Measurements from ENCODE around the gene CD22. TPM values are rescaled to one million over a fixed set of nuclear protein-coding genes. Genes with fewer than 3 reads are reported as not detected.
"Not testable (repeated sequence)": the region's sequence is repeated elsewhere in the genome, so short reads cannot be mapped to it uniquely, and the experiment has no call there.

The CD22 gene
- total and polyA plus RNA-seq, 2 donors (not counting 3 experiments of a cell fraction or from before 2014, with no cell fraction given) = not detected

DNA sequence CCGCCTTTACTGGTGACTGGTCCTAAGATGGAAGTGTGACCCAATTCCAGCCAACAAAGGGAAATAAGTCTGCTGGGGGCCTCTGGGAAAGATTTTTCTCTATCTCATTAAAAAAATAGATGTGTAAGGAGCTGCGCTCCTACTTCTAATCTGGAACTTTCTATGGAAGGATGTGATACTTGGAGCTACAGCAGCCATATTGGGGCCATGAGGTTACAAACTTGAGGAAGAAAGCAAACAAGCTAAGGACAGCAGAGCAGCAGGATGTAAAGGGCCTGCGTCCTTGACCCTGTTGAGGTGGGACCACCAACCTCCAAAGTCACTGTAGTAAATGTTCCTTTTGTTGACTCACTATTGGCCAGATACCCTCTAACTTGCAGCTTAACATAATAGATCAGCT is 49.4 kb downstream of the CD22 start:
- DNase-seq (ENCODE audit: low read depth, low spot score) = no peak
- CTCF ChIA-PET = no interaction called here
- Histone ChIP-seq H3K36me3 (ENCODE audit: control insufficient read depth in 2 of 2, extremely low read depth in 1 of 2, insufficient read depth in 2 of 2, low read length in 2 of 2) (no peaks in the 10 kb centered on the region), H3K9ac (replicated peaks; ENCODE audit: extremely low read depth, insufficient read depth, low read length) (no peak overlapping the region), H3K79me2 (ENCODE audit: control insufficient read depth, insufficient read depth, low read length) (no peaks in the 10 kb centered on the region), H3K9me3 (replicated peaks; ENCODE audit: control insufficient read depth, insufficient read depth, low read length) (no peaks in the 10 kb centered on the region), H3K4me1 (ENCODE audit: control insufficient read depth, extremely low read depth, insufficient read depth, low read length) (no peaks in the 10 kb centered on the region), H3K9me1 (replicated peaks; ENCODE audit: control insufficient read depth, extremely low read depth, insufficient read depth, low read length) (no peaks in the 10 kb centered on the region), H3K27ac (ENCODE audit: insufficient read depth, low read depth, low read length) (no peak overlapping the region), H4K20me1 (replicated peaks; ENCODE audit: control insufficient read depth, extremely low read depth, insufficient read depth, low read length) (no peaks in the 10 kb centered on the region), H2AFZ (ENCODE audit: low read depth, low read length) (no peak overlapping the region), H3K4me2 (ENCODE audit: insufficient read depth, low read length) (no peak overlapping the region), H3K4me3 (replicated peaks in 1 of 3; ENCODE audit: insufficient read depth in 1 of 3, low read depth in 1 of 3, low read length in 3 of 3) (no peak overlapping the region), H3K27me3 (ENCODE audit: control insufficient read depth in 2 of 2, insufficient read depth in 2 of 2, low read length in 2 of 2) (peaks cover 0 to 3% of the 10 kb centered on the region in 2 experiments)
- dilution Hi-C loops (cut with MboI; ENCODE audit: extremely low pct_ligation_motif_present, low sequenced_read_pairs) (no loop called here), intact Hi-C loops (cut with micrococcal nuclease) (no loop called here)
- TF ChIP-seq, protein P1, sequence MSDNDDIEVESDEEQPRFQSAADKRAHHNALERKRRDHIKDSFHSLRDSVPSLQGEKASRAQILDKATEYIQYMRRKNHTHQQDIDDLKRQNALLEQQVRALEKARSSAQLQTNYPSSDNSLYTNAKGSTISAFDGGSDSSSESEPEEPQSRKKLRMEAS (IDR thresholded peaks at IDR 0.05; ENCODE audit: insufficient read depth, insufficient read length) = no peak
- TF ChIP-seq, protein P2, sequence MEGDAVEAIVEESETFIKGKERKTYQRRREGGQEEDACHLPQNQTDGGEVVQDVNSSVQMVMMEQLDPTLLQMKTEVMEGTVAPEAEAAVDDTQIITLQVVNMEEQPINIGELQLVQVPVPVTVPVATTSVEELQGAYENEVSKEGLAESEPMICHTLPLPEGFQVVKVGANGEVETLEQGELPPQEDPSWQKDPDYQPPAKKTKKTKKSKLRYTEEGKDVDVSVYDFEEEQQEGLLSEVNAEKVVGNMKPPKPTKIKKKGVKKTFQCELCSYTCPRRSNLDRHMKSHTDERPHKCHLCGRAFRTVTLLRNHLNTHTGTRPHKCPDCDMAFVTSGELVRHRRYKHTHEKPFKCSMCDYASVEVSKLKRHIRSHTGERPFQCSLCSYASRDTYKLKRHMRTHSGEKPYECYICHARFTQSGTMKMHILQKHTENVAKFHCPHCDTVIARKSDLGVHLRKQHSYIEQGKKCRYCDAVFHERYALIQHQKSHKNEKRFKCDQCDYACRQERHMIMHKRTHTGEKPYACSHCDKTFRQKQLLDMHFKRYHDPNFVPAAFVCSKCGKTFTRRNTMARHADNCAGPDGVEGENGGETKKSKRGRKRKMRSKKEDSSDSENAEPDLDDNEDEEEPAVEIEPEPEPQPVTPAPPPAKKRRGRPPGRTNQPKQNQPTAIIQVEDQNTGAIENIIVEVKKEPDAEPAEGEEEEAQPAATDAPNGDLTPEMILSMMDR (IDR thresholded peaks at IDR 0.05; ENCODE audit: extremely low read depth in 1 of 2, insufficient read depth in 1 of 2, low read depth in 1 of 2, low read length in 2 of 2) = no peak
- TF ChIP-seq GATA2 (IDR thresholded peaks at IDR 0.05; ENCODE audit: insufficient read depth, insufficient read length, low read depth, low read length) = no peak
- no peak for TF ChIP-seq EZH2 (IDR thresholded peaks at IDR 0.05; ENCODE audit: borderline replicate concordance, low read depth, low read length, severe bottlenecking)
- no peak for TF ChIP-seq POLR2AphosphoS5 (IDR thresholded peaks at IDR 0.05; ENCODE audit: insufficient read depth, low read depth, low read length)
- TF ChIP-seq POLR2A (IDR thresholded peaks at IDR 0.05; ENCODE audit: low read depth, low read length) = no peak
- TF ChIP-seq FOS (IDR thresholded peaks at IDR 0.05; ENCODE audit: borderline replicate concordance, insufficient read depth, low read length) = no peak
- no TSS peak for BruUV-seq (replicated peaks)
- no peak for FAIRE-seq
- POLR2A ChIA-PET = no interaction called here

DNA sequence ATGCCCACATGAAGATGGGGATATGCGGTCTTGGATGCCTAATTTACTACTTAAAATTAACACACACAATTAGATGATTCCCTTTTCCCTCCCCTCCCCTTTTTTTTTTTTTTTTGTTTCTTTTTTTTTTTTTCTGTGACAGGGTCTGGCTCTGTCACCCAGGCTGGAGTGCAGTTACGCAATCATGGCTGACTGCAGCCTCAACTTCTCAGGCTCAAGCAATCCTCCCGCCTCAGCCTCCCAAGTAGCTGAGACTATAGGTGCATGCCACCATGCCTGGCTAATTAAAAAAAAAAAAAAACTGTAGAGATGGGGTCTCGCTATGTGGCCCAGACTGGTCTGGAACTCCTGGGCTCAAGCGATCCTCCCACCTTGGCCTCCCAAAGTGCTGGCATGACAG is 50.6 kb downstream of the CD22 start:
- intact Hi-C loops (cut with micrococcal nuclease); H3K4me3 ChIP-seq (replicated peaks in 1 of 3; ENCODE audit: insufficient read depth in 1 of 3, low read depth in 1 of 3, low read length in 3 of 3); POLR2A ChIA-PET; DNase-seq (ENCODE audit: low read depth, low spot score); H2AFZ ChIP-seq (ENCODE audit: low read depth, low read length); H3K9me3 ChIP-seq (replicated peaks; ENCODE audit: control insufficient read depth, insufficient read depth, low read length); H3K4me2 ChIP-seq (ENCODE audit: insufficient read depth, low read length); H3K4me1 ChIP-seq (ENCODE audit: control insufficient read depth, extremely low read depth, insufficient read depth, low read length); BruUV-seq (replicated peaks); H3K36me3 ChIP-seq (ENCODE audit: control insufficient read depth in 2 of 2, extremely low read depth in 1 of 2, insufficient read depth in 2 of 2, low read length in 2 of 2); H3K27me3 ChIP-seq (ENCODE audit: control insufficient read depth in 2 of 2, insufficient read depth in 2 of 2, low read length in 2 of 2); H4K20me1 ChIP-seq (replicated peaks; ENCODE audit: control insufficient read depth, extremely low read depth, insufficient read depth, low read length); dilution Hi-C loops (cut with MboI; ENCODE audit: extremely low pct_ligation_motif_present, low sequenced_read_pairs); H3K9me1 ChIP-seq (replicated peaks; ENCODE audit: control insufficient read depth, extremely low read depth, insufficient read depth, low read length); H3K79me2 ChIP-seq (ENCODE audit: control insufficient read depth, insufficient read depth, low read length); H3K9ac ChIP-seq (replicated peaks; ENCODE audit: extremely low read depth, insufficient read depth, low read length); H3K27ac ChIP-seq (ENCODE audit: insufficient read depth, low read depth, low read length); FAIRE-seq; CTCF ChIA-PET: not testable (repeated sequence)
